ENCODE data around the gene GLI3.

The GLI3 gene

GRCh38 chr7:42083284-42083683, 153.7 kb downstream of the GLI3 start:
- H3K27me3 ChIP-seq (ENCODE audit: insufficient read depth, insufficient read length), result no peaks in the 10 kb centered on the region
- H3K9me3 ChIP-seq (ENCODE audit: insufficient read depth, low read length), result no peaks in the 10 kb centered on the region
- TF ChIP-seq SUZ12 (IDR thresholded peaks at IDR 0.05; ENCODE audit: extremely low read depth, insufficient read depth, insufficient read length), result no peak
- TF ChIP-seq ZNF274 (IDR thresholded peaks at IDR 0.05; ENCODE audit: low read depth, low read length), result no peak
- TF ChIP-seq YY1 (IDR thresholded peaks at IDR 0.05; ENCODE audit: insufficient read depth, insufficient read length), result no peak
- DNase-seq (ENCODE audit: low read depth, low spot score), result no peak
- H3K36me3 ChIP-seq (ENCODE audit: insufficient read depth, insufficient read length, low read length), result peaks cover 5% of the 10 kb centered on the region
- no peak overlapping the region for H3K9ac ChIP-seq (ENCODE audit: insufficient read length, low read depth)
- H3K4me1 ChIP-seq (ENCODE audit: insufficient read depth, insufficient read length), result peaks cover 15% of the 10 kb centered on the region
- no peak overlapping the region for H3K4me3 ChIP-seq (ENCODE audit: insufficient read length, low read depth)

DNA sequence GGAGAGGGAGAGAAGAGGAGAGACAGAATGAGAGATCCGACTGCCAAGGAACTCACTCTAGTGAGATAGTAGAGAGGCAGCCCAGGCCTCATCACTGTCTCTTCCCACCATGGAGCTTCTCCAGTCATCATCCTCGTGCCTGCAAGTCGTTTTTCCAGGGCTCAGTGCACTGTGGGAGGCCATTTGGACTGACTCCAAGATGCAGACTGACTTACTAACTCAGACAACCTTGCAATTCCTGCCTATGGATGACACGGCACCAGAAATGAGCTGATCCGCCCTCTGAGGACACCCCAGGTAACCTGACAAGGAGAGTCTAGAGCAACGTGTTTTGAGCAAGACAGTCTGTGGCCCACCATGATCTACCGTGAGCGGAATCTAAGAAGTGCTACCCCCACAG, 154.9 kb downstream of the GLI3 start:
- TF ChIP-seq SUZ12 (IDR thresholded peaks at IDR 0.05; ENCODE audit: extremely low read depth, insufficient read depth, insufficient read length) (no peak), ZNF274 (IDR thresholded peaks at IDR 0.05; ENCODE audit: low read depth, low read length) (no peak), YY1 (IDR thresholded peaks at IDR 0.05; ENCODE audit: insufficient read depth, insufficient read length) (no peak)

GRCh38 chr7:42081671-42082070, 155.3 kb downstream of the GLI3 start:
- TF ChIP-seq ZNF274 (IDR thresholded peaks at IDR 0.05; ENCODE audit: low read depth, low read length) (no peak), YY1 (IDR thresholded peaks at IDR 0.05; ENCODE audit: insufficient read depth, insufficient read length) (no peak), SUZ12 (IDR thresholded peaks at IDR 0.05; ENCODE audit: extremely low read depth, insufficient read depth, insufficient read length) (no peak)
- no peak overlapping the region for H3K4me3 ChIP-seq (ENCODE audit: insufficient read length, low read depth)
- no peaks in the 10 kb centered on the region for H3K9me3 ChIP-seq (ENCODE audit: insufficient read depth, low read length)
- no peak overlapping the region for H3K9ac ChIP-seq (ENCODE audit: insufficient read length, low read depth)
- peaks cover 5% of the 10 kb centered on the region for H3K36me3 ChIP-seq (ENCODE audit: insufficient read depth, insufficient read length, low read length)
- H3K27me3 ChIP-seq (ENCODE audit: insufficient read depth, insufficient read length), result no peaks in the 10 kb centered on the region
- DNase-seq (ENCODE audit: low read depth, low spot score), result no peak
- peaks cover 9% of the 10 kb centered on the region for H3K4me1 ChIP-seq (ENCODE audit: insufficient read depth, insufficient read length)

More for the DNA sequence above, 154.9 kb downstream of the GLI3 start:
- Histone ChIP-seq H3K9me3 (ENCODE audit: insufficient read depth, low read length) (no peaks in the 10 kb centered on the region), H3K27me3 (ENCODE audit: insufficient read depth, insufficient read length) (no peaks in the 10 kb centered on the region), H3K9ac (ENCODE audit: insufficient read length, low read depth) (no peak overlapping the region), H3K36me3 (ENCODE audit: insufficient read depth, insufficient read length, low read length) (peaks cover 5% of the 10 kb centered on the region), H3K4me3 (ENCODE audit: insufficient read length, low read depth) (no peak overlapping the region), H3K4me1 (ENCODE audit: insufficient read depth, insufficient read length) (peaks cover 14% of the 10 kb centered on the region)
- no peak for DNase-seq (ENCODE audit: low read depth, low spot score)

DNA sequence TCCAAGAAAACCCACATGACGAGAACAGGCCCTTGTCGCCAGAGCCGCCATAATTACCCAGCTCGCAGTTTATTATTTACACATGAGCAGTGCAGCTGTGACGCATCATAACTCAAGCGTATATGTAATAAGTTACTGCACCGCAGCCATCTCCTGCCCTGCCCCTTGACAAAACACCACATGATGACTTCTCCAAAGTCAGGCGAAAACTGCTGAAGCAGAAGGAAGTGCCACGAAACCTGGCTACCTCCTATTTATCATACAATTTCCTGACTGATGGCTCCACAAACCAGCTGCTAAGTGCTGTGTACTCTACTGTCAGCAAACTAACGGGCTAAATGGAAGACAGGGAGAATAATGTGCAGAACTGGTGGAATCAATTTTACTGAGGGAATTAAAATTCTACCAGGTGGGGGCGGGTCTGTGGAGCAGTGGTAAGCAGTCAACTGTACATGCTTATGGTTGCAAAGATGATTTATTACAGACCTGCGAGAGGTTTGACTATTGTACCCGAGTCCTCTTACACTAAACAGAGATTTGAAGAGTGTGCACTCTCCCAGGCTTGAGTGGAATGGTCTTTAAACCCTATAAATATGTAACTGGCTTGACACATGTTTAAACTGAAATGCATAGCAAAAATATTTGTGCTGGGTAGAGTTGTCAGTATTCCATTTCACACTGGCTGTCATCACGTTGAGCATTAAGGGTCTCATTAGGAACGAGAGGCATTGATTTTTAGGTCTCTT, 156.0 kb downstream of the GLI3 start:
- TF ChIP-seq SUZ12 (IDR thresholded peaks at IDR 0.05; ENCODE audit: extremely low read depth, insufficient read depth, insufficient read length) (no peak), ZNF274 (IDR thresholded peaks at IDR 0.05; ENCODE audit: low read depth, low read length) (no peak), YY1 (IDR thresholded peaks at IDR 0.05; ENCODE audit: insufficient read depth, insufficient read length) (no peak)
- DNase-seq (ENCODE audit: low read depth, low spot score), result no peak
- Histone ChIP-seq H3K9me3 (ENCODE audit: insufficient read depth, low read length) (no peaks in the 10 kb centered on the region), H3K27me3 (ENCODE audit: insufficient read depth, insufficient read length) (no peaks in the 10 kb centered on the region), H3K4me1 (ENCODE audit: insufficient read depth, insufficient read length) (peaks cover 6% of the 10 kb centered on the region), H3K4me3 (ENCODE audit: insufficient read length, low read depth) (no peak overlapping the region), H3K9ac (ENCODE audit: insufficient read length, low read depth) (no peak overlapping the region), H3K36me3 (ENCODE audit: insufficient read depth, insufficient read length, low read length) (peaks cover 5% of the 10 kb centered on the region)

- H3K9me3 ChIP-seq (ENCODE audit: insufficient read depth, low read length), result no peaks in the 10 kb centered on the region
- no peak overlapping the region for H3K4me3 ChIP-seq (ENCODE audit: insufficient read length, low read depth)
- H3K9ac ChIP-seq (ENCODE audit: insufficient read length, low read depth), result no peak overlapping the region
- no peaks in the 10 kb centered on the region for H3K27me3 ChIP-seq (ENCODE audit: insufficient read depth, insufficient read length)
- no peak for TF ChIP-seq YY1 (IDR thresholded peaks at IDR 0.05; ENCODE audit: insufficient read depth, insufficient read length)
- TF ChIP-seq ZNF274 (IDR thresholded peaks at IDR 0.05; ENCODE audit: low read depth, low read length), result no peak
- TF ChIP-seq SUZ12 (IDR thresholded peaks at IDR 0.05; ENCODE audit: extremely low read depth, insufficient read depth, insufficient read length), result no peak
- peaks cover 16% of the 10 kb centered on the region for H3K36me3 ChIP-seq (ENCODE audit: insufficient read depth, insufficient read length, low read length)
- peaks cover 6% of the 10 kb centered on the region for H3K4me1 ChIP-seq (ENCODE audit: insufficient read depth, insufficient read length)
- no peak for DNase-seq (ENCODE audit: low read depth, low spot score)
Measured at GRCh38 chr7:42077271-42078135, 159.5 kb downstream of the GLI3 start.

GRCh38 chr7:42076870-42077269, 160.1 kb downstream of the GLI3 start:
- TF ChIP-seq SUZ12 (IDR thresholded peaks at IDR 0.05; ENCODE audit: extremely low read depth, insufficient read depth, insufficient read length) (no peak), ZNF274 (IDR thresholded peaks at IDR 0.05; ENCODE audit: low read depth, low read length) (no peak), YY1 (IDR thresholded peaks at IDR 0.05; ENCODE audit: insufficient read depth, insufficient read length) (no peak)
- DNase-seq (ENCODE audit: low read depth, low spot score), result no peak
- Histone ChIP-seq H3K9ac (ENCODE audit: insufficient read length, low read depth) (no peak overlapping the region), H3K36me3 (ENCODE audit: insufficient read depth, insufficient read length, low read length) (peaks cover 16% of the 10 kb centered on the region), H3K4me3 (ENCODE audit: insufficient read length, low read depth) (no peak overlapping the region), H3K4me1 (ENCODE audit: insufficient read depth, insufficient read length) (peaks cover under 1% of the 10 kb centered on the region), H3K9me3 (ENCODE audit: insufficient read depth, low read length) (no peaks in the 10 kb centered on the region), H3K27me3 (ENCODE audit: insufficient read depth, insufficient read length) (no peaks in the 10 kb centered on the region)

GRCh38 chr7:42075418-42075817, 161.6 kb downstream of the GLI3 start:
- H3K9ac ChIP-seq (ENCODE audit: insufficient read length, low read depth), result no peak overlapping the region
- no peaks in the 10 kb centered on the region for H3K9me3 ChIP-seq (ENCODE audit: insufficient read depth, low read length)
- H3K27me3 ChIP-seq (ENCODE audit: insufficient read depth, insufficient read length), result no peaks in the 10 kb centered on the region
- H3K36me3 ChIP-seq (ENCODE audit: insufficient read depth, insufficient read length, low read length), result peaks cover 14% of the 10 kb centered on the region
- no peak for TF ChIP-seq YY1 (IDR thresholded peaks at IDR 0.05; ENCODE audit: insufficient read depth, insufficient read length)
- no peak for TF ChIP-seq ZNF274 (IDR thresholded peaks at IDR 0.05; ENCODE audit: low read depth, low read length)
- no peak for TF ChIP-seq SUZ12 (IDR thresholded peaks at IDR 0.05; ENCODE audit: extremely low read depth, insufficient read depth, insufficient read length)
- no peak overlapping the region for H3K4me3 ChIP-seq (ENCODE audit: insufficient read length, low read depth)
- no peaks in the 10 kb centered on the region for H3K4me1 ChIP-seq (ENCODE audit: insufficient read depth, insufficient read length)
- DNase-seq (ENCODE audit: low read depth, low spot score), result no peak
